HL-60 (cell line): ENCODE measurements around the gene UQCRC2.

ENCODE experiments used
- DNase-seq, 2 experiments: peaks; one replicate each; pipeline ENCODE4 v3.0.0-alpha.2; 2010 to 2020; ENCODE audit warnings: low read depth in 1 of 2, low spot score in 1 of 2
- H3K27ac ChIP-seq: fragments of 250-450 bp; sonication (Bioruptor Pico); replicated peaks from 2 replicates; pipeline ENCODE4 v1.5.1; 2020; ENCODE audit warnings: mild to moderate bottlenecking, moderate library complexity
- H3K27me3 ChIP-seq: fragments of 250-450 bp; sonication (Bioruptor Pico); 2 replicates; pipeline ENCODE4 v1.5.1; 2021; ENCODE audit warnings: mild to moderate bottlenecking, moderate library complexity; ENCODE audit not compliant: insufficient read depth, poor library complexity, severe bottlenecking
- H3K4me3 ChIP-seq: replicated peaks from 2 replicates; pipeline ENCODE4 v1.5.1; 2011; ENCODE audit warnings: mild to moderate bottlenecking, control low read depth, low read length; ENCODE audit not compliant: insufficient read depth
- GABPA ChIP-seq: IDR thresholded peaks from 2 replicates; pipeline ENCODE4 v1.6.1; 2012; ENCODE audit warnings: low read depth
- POLR2AphosphoS5 ChIP-seq: IDR thresholded peaks from 2 replicates; pipeline ENCODE4 v1.6.1; 2012; ENCODE audit warnings: low read depth
- SPI1 ChIP-seq: IDR thresholded peaks from 2 replicates; pipeline ENCODE4 v1.6.1; 2012; ENCODE audit warnings: low read depth, mild to moderate bottlenecking, borderline replicate concordance
- TF ChIP-seq, protein P1 (sequence below): IDR thresholded peaks from one replicate; pipeline ENCODE4 v1.5.1; 2011; ENCODE audit warnings: low read length, control low read depth, inconsistent platforms; ENCODE audit not compliant: insufficient read depth
- TF ChIP-seq, protein P2 (sequence below): IDR thresholded peaks from 2 replicates; pipeline ENCODE4 v1.6.1; 2012; ENCODE audit warnings: low read depth; ENCODE audit not compliant: insufficient replicate concordance

Gene UQCRC2

DNA sequence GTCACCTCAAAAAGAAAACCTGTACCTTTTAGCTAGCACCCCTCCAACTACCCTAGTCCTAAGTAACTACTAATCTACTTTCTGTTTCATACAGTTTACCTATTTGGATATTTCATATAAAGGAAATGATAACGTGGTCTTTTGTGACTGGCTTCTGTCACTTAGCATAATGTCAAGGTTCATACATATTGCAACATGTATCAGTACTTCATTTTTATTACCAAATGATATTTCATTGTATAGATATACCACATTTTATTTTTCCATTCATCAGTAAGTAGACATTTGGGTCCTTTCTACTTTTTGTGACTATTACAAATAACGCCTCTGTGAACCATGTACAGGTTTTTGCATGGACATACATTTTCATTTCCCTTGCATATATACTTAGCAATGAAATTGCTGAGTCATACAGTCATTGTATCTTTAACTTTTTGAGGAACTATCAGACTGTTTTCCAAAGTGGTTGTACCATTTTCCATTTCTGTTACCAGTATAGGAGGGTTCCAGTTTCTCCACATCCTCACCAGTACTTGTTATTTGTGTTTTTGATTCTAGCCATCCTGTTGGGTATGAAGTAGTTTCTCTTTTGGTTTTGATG, 78.4 kb downstream of the UQCRC2 start:
- no peak for DNase-seq
- TF ChIP-seq POLR2AphosphoS5 (no peak), GABPA (no peak), SPI1 (no peak)
- TF ChIP-seq, protein P1, sequence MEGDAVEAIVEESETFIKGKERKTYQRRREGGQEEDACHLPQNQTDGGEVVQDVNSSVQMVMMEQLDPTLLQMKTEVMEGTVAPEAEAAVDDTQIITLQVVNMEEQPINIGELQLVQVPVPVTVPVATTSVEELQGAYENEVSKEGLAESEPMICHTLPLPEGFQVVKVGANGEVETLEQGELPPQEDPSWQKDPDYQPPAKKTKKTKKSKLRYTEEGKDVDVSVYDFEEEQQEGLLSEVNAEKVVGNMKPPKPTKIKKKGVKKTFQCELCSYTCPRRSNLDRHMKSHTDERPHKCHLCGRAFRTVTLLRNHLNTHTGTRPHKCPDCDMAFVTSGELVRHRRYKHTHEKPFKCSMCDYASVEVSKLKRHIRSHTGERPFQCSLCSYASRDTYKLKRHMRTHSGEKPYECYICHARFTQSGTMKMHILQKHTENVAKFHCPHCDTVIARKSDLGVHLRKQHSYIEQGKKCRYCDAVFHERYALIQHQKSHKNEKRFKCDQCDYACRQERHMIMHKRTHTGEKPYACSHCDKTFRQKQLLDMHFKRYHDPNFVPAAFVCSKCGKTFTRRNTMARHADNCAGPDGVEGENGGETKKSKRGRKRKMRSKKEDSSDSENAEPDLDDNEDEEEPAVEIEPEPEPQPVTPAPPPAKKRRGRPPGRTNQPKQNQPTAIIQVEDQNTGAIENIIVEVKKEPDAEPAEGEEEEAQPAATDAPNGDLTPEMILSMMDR = no peak
- TF ChIP-seq, protein P2, sequence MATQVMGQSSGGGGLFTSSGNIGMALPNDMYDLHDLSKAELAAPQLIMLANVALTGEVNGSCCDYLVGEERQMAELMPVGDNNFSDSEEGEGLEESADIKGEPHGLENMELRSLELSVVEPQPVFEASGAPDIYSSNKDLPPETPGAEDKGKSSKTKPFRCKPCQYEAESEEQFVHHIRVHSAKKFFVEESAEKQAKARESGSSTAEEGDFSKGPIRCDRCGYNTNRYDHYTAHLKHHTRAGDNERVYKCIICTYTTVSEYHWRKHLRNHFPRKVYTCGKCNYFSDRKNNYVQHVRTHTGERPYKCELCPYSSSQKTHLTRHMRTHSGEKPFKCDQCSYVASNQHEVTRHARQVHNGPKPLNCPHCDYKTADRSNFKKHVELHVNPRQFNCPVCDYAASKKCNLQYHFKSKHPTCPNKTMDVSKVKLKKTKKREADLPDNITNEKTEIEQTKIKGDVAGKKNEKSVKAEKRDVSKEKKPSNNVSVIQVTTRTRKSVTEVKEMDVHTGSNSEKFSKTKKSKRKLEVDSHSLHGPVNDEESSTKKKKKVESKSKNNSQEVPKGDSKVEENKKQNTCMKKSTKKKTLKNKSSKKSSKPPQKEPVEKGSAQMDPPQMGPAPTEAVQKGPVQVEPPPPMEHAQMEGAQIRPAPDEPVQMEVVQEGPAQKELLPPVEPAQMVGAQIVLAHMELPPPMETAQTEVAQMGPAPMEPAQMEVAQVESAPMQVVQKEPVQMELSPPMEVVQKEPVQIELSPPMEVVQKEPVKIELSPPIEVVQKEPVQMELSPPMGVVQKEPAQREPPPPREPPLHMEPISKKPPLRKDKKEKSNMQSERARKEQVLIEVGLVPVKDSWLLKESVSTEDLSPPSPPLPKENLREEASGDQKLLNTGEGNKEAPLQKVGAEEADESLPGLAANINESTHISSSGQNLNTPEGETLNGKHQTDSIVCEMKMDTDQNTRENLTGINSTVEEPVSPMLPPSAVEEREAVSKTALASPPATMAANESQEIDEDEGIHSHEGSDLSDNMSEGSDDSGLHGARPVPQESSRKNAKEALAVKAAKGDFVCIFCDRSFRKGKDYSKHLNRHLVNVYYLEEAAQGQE = no peak
- Histone ChIP-seq H3K27ac (no peak overlapping the region), H3K4me3 (no peak overlapping the region), H3K27me3 (no peaks in the 10 kb centered on the region)
